ENCODE data around the gene BHLHE40.

Gene BHLHE40

GRCh38 chr3:4972652-4973643 is 6.3 kb upstream of the BHLHE40 start:
- TF ChIP-seq CTCF (IDR thresholded peaks at IDR 0.05; ENCODE audit: low read depth, low read length, missing control alignments) = no peak
- no peak overlapping the region for H3K4me3 ChIP-seq (replicated peaks; ENCODE audit: low read depth, low read length)
- no peak for DNase-seq (ENCODE audit: extremely low read depth, low read depth)

GRCh38 chr3:4974154-4974553 is 5.1 kb upstream of the BHLHE40 start:
- no peak for DNase-seq (ENCODE audit: extremely low read depth, low read depth)
- no peak for TF ChIP-seq CTCF (IDR thresholded peaks at IDR 0.05; ENCODE audit: low read depth, low read length, missing control alignments)
- no peak overlapping the region for H3K4me3 ChIP-seq (replicated peaks; ENCODE audit: low read depth, low read length)

DNA sequence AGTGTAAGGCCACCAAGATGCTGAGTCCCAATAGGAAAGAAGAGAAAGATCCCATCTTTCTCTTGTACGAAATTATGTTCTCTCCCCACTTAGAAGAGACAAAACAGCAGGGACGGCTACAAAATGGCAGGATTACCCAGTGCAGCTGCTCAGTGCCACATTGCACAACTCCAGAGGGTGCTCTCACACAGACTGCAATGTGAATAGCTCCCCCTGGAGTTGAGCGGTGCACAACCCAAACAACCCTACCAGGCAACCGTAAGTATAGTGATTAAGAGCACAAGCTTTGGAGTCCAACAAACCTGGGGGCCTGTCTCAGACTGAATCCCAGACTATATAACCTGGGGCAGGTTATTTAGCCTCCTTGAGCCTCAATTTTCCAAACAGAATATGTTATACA is 3.1 kb upstream of the BHLHE40 start:
- no peak for DNase-seq (ENCODE audit: extremely low read depth, low read depth)
- H3K4me3 ChIP-seq (replicated peaks; ENCODE audit: low read depth, low read length) = no peak overlapping the region
- TF ChIP-seq CTCF (IDR thresholded peaks at IDR 0.05; ENCODE audit: low read depth, low read length, missing control alignments) = peak; percentile 67

GRCh38 chr3:4977001-4977852 is 2.0 kb upstream of the BHLHE40 start:
- H3K4me3 ChIP-seq (replicated peaks; ENCODE audit: low read depth, low read length) = peak overlapping the region; percentile 91
- DNase-seq (ENCODE audit: extremely low read depth, low read depth) = no peak
- TF ChIP-seq CTCF (IDR thresholded peaks at IDR 0.05; ENCODE audit: low read depth, low read length, missing control alignments) = peak; percentile 7

- no peak for DNase-seq (ENCODE audit: extremely low read depth, low read depth)
- peak overlapping the region; percentile 91 for H3K4me3 ChIP-seq (replicated peaks; ENCODE audit: low read depth, low read length)
- TF ChIP-seq CTCF (IDR thresholded peaks at IDR 0.05; ENCODE audit: low read depth, low read length, missing control alignments) = no peak
These were observed 1.4 kb upstream of the BHLHE40 start for GRCh38 chr3:4977853-4978203.

GRCh38 chr3:4978204-4978965 is 852 bp upstream of the BHLHE40 start:
- peak overlapping the region; percentile 91 for H3K4me3 ChIP-seq (replicated peaks; ENCODE audit: low read depth, low read length)
- peak; percentile 79 for DNase-seq (ENCODE audit: extremely low read depth, low read depth)

More at GRCh38 chr3:4978204-4978965, 852 bp upstream of the BHLHE40 start:
- TF ChIP-seq CTCF (IDR thresholded peaks at IDR 0.05; ENCODE audit: low read depth, low read length, missing control alignments) = no peak
